MM.1S (cell line): ENCODE measurements around the gene BLCAP.

Source experiments
- EZH2phosphoT487 ChIP-seq: fragments of 300-600 bp; sonication (generic); IDR thresholded peaks from 2 replicates; pipeline ENCODE4 v1.6.1; 2018; ENCODE audit warnings: antibody characterized with exemption, low read length
- TF ChIP-seq, protein P1 (sequence below): fragments of 300-600 bp; sonication (generic); IDR thresholded peaks from 2 replicates; pipeline ENCODE4 v1.5.1; 2016; ENCODE audit warnings: antibody characterized with exemption, low read length, mixed read lengths

DNA sequence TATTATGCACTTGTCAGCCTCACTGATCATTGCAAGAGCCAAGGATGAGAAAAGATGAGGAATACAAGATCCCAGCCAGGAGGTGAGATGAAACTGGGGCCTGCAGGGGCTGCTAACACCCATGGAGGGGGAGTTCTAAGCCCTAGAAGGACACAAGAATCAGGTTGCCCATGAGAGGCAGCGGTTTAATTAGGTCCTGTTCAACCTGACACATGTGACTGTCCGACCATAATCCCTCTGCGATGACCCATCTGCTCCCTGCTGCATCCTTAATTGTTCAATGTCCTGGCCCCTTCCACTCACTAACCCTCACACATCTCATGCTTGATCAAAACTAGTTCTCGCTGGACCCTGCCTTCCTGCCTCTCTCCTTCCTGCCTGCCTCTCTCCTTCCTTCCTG, 58.8 kb downstream of the BLCAP start:
- TF ChIP-seq, protein P1, sequence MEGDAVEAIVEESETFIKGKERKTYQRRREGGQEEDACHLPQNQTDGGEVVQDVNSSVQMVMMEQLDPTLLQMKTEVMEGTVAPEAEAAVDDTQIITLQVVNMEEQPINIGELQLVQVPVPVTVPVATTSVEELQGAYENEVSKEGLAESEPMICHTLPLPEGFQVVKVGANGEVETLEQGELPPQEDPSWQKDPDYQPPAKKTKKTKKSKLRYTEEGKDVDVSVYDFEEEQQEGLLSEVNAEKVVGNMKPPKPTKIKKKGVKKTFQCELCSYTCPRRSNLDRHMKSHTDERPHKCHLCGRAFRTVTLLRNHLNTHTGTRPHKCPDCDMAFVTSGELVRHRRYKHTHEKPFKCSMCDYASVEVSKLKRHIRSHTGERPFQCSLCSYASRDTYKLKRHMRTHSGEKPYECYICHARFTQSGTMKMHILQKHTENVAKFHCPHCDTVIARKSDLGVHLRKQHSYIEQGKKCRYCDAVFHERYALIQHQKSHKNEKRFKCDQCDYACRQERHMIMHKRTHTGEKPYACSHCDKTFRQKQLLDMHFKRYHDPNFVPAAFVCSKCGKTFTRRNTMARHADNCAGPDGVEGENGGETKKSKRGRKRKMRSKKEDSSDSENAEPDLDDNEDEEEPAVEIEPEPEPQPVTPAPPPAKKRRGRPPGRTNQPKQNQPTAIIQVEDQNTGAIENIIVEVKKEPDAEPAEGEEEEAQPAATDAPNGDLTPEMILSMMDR = no peak
- TF ChIP-seq EZH2phosphoT487 = no peak
